Measurements from ENCODE around the gene ENKD1.

The ENKD1 gene

GRCh38 chr16:67664871-67665270, 1.7 kb downstream of the ENKD1 start:
- in situ Hi-C loops (cut with HindIII; ENCODE audit: low sequenced_read_pairs): no loop called here

- in situ Hi-C loops (cut with HindIII; ENCODE audit: low sequenced_read_pairs): no loop called here
Observed at GRCh38 chr16:67664258-67664657, 2.3 kb downstream of the ENKD1 start.

GRCh38 chr16:67663877-67664222, 2.7 kb downstream of the ENKD1 start:
- in situ Hi-C loops (cut with HindIII; ENCODE audit: low sequenced_read_pairs): no loop called here

GRCh38 chr16:67663151-67663876, 3.2 kb downstream of the ENKD1 start:
- in situ Hi-C loops (cut with HindIII; ENCODE audit: low sequenced_read_pairs): no loop called here

- in situ Hi-C loops (cut with HindIII; ENCODE audit: low sequenced_read_pairs): no loop called here
Observed at GRCh38 chr16:67662653-67663010, 3.9 kb downstream of the ENKD1 start.

GRCh38 chr16:67661886-67662652, 4.5 kb downstream of the ENKD1 start:
- in situ Hi-C loops (cut with HindIII; ENCODE audit: low sequenced_read_pairs): no loop called here

GRCh38 chr16:67661101-67661761, 5.3 kb downstream of the ENKD1 start:
- in situ Hi-C loops (cut with HindIII; ENCODE audit: low sequenced_read_pairs): no loop called here

GRCh38 chr16:67660564-67661028, 6.0 kb downstream of the ENKD1 start, which contains the start of gene PARD6A:
PARD6A (plus strand) TSS chr16:67660960; CDS start chr16:67661039, 79 bp downstream.
- in situ Hi-C loops (cut with HindIII; ENCODE audit: low sequenced_read_pairs): no loop called here

- in situ Hi-C loops (cut with HindIII; ENCODE audit: low sequenced_read_pairs): no loop called here
Observed at GRCh38 chr16:67659675-67660563, 6.6 kb downstream of the ENKD1 start, which contains the start of gene ACD. ACD (minus strand) TSS chr16:67660260; CDS start chr16:67660220, 40 bp downstream.

GRCh38 chr16:67658849-67659674, 7.5 kb downstream of the ENKD1 start:
- in situ Hi-C loops (cut with HindIII; ENCODE audit: low sequenced_read_pairs): no loop called here

GRCh38 chr16:67657751-67658518, 8.6 kb downstream of the ENKD1 start:
- in situ Hi-C loops (cut with HindIII; ENCODE audit: low sequenced_read_pairs): no loop called here

GRCh38 chr16:67657017-67657608, 9.4 kb downstream of the ENKD1 start:
- in situ Hi-C loops (cut with HindIII; ENCODE audit: low sequenced_read_pairs): no loop called here

GRCh38 chr16:67656344-67657016, 10.1 kb downstream of the ENKD1 start:
- in situ Hi-C loops (cut with HindIII; ENCODE audit: low sequenced_read_pairs): no loop called here

- in situ Hi-C loops (cut with HindIII; ENCODE audit: low sequenced_read_pairs): no loop called here
Observed at GRCh38 chr16:67655363-67655762, 11.2 kb downstream of the ENKD1 start.

GRCh38 chr16:67654403-67654911, 12.1 kb downstream of the ENKD1 start:
- in situ Hi-C loops (cut with HindIII; ENCODE audit: low sequenced_read_pairs): no loop called here

- in situ Hi-C loops (cut with HindIII; ENCODE audit: low sequenced_read_pairs): no loop called here
Observed at GRCh38 chr16:67653789-67654402, 12.7 kb downstream of the ENKD1 start.

GRCh38 chr16:67653128-67653788, 13.3 kb downstream of the ENKD1 start:
- in situ Hi-C loops (cut with HindIII; ENCODE audit: low sequenced_read_pairs): no loop called here
